Measurements from ENCODE around the gene MAST4.

MAST4 gene

DNA sequence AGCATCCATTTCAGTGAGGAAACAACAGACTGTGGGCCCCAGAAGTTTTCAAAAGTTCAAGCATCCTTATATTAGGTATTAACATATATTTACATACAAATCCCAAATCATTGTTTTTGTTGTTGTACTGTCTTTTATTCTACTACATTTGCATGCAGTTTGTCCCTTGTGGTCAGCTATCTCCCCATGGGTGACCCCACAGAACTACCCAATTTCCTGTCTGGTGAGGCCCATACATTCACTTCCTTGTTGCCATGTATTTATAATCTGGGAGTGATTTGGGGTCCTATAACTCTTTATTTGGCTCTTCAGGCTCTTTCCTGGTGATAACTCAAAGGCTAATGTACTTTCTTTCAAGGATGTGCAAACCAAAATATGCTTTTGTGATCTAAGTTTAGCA is 603.7 kb downstream of the MAST4 start:
- H3K4me3 ChIP-seq (ENCODE audit: low read depth, low read length) = no peak overlapping the region
- in situ Hi-C loops (cut with HindIII; ENCODE audit: low sequenced_read_pairs) = loop anchor here (5.0 kb wide), 1 partner anchor 43 kb away; no protein-coding TSS in a partner anchor
- TF ChIP-seq, protein P1, sequence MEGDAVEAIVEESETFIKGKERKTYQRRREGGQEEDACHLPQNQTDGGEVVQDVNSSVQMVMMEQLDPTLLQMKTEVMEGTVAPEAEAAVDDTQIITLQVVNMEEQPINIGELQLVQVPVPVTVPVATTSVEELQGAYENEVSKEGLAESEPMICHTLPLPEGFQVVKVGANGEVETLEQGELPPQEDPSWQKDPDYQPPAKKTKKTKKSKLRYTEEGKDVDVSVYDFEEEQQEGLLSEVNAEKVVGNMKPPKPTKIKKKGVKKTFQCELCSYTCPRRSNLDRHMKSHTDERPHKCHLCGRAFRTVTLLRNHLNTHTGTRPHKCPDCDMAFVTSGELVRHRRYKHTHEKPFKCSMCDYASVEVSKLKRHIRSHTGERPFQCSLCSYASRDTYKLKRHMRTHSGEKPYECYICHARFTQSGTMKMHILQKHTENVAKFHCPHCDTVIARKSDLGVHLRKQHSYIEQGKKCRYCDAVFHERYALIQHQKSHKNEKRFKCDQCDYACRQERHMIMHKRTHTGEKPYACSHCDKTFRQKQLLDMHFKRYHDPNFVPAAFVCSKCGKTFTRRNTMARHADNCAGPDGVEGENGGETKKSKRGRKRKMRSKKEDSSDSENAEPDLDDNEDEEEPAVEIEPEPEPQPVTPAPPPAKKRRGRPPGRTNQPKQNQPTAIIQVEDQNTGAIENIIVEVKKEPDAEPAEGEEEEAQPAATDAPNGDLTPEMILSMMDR (IDR thresholded peaks at IDR 0.05; ENCODE audit: low read depth, low read length, missing control alignments) = no peak
- DNase-seq (ENCODE audit: low read depth) = no peak

DNA sequence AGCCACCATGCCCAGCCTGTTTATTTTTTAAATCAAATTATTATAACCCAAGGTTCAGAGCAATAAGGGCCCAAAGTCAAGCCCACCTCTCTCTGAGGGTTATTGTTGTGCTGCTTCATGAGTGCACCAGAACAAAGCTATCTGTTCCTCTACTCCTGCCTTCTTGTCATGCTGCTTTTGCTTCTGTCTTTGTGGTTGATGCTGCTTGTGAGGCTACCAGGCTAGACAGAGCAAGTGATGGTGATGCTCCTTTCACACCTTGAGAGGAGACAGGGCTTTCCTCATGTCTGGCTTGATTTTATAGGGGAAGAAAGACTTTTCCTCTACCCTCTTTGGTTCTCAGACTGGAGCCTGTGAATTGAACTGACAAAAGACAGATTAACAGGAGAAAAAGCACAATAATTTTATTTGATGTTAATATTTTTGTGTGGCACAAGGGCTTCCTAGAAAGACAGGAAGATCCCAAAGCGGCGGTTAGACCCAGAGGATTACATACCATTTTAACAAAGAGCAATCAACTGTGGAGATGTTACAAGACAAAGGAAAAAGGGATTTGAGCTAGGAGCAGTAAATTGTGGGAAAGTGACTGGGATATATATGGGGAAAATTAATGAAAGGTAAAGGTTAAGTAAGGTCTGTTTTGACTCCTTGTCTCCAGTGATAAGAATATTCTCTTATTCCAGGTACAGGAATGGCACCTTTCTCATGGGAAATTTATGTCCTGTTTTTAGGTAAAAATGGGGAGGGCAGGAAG is 604.8 kb downstream of the MAST4 start:
- no peak for DNase-seq (ENCODE audit: low read depth)
- no peak overlapping the region for H3K4me3 ChIP-seq (ENCODE audit: low read depth, low read length)
- in situ Hi-C loops (cut with HindIII; ENCODE audit: low sequenced_read_pairs) = loop anchor here (5.0 kb wide), 1 partner anchor 44 kb away; no protein-coding TSS in a partner anchor
- TF ChIP-seq, protein P1 (IDR thresholded peaks at IDR 0.05; ENCODE audit: low read depth, low read length, missing control alignments) = no peak

DNA sequence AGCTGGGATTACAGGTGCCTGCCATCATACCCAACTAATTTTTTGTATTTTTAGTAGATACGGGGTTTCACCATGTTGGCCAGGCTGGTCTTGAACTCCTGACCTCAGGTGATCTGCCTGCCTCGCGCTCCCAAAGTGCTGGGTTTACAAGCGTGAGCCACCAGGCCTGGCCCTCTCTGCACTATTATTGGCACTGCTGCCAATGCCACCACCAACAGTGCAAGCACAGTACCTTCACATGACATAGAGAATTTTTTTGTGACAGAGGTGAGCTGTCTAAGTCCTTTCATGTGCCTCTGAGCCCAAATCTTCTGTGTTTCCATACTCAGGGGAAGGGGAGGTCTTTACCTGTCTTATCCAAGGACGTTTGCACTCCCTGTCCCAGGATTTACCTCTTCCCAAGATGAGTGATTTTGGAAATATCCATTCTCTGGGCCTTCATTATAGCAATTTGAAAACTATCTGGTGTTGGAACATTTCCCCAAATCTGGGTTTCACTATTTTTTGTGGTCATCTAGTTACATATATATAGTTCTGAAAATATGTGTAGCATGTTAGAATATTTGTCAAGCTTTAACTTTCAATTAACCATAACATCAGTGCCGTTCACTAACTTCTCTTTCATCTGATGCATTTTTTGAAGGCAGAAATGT is 605.8 kb downstream of the MAST4 start:
- TF ChIP-seq, protein P1 (IDR thresholded peaks at IDR 0.05; ENCODE audit: low read depth, low read length, missing control alignments) = no peak
- DNase-seq (ENCODE audit: low read depth) = no peak
- H3K4me3 ChIP-seq (ENCODE audit: low read depth, low read length) = no peak overlapping the region
- in situ Hi-C loops (cut with HindIII; ENCODE audit: low sequenced_read_pairs) = loop anchor here (5.0 kb wide), 1 partner anchor 45 kb away; no protein-coding TSS in a partner anchor

DNA sequence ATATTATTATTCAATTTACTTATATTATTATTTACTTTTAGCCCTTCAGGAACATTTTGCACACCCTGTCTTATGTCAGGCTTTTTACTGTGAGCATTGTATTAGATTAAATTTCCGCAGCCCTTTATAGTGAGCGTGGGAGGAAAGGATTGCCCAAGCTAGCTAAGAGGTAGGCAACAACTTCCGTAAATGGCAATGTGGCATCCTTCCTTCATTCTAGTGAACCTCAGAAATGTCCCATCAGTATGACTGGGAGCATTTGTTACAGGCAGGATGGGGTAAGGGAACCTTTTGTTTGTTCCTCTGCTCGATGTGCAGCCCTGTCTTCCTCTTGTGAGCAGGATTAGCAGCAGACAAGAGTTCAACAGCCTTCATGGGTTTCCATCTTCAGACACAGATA is 606.6 kb downstream of the MAST4 start:
- in situ Hi-C loops (cut with HindIII; ENCODE audit: low sequenced_read_pairs) = loop anchor here (5.0 kb wide), 1 partner anchor 46 kb away; no protein-coding TSS in a partner anchor
- no peak for DNase-seq (ENCODE audit: low read depth)
- no peak overlapping the region for H3K4me3 ChIP-seq (ENCODE audit: low read depth, low read length)
- TF ChIP-seq, protein P1 (IDR thresholded peaks at IDR 0.05; ENCODE audit: low read depth, low read length, missing control alignments) = no peak

DNA sequence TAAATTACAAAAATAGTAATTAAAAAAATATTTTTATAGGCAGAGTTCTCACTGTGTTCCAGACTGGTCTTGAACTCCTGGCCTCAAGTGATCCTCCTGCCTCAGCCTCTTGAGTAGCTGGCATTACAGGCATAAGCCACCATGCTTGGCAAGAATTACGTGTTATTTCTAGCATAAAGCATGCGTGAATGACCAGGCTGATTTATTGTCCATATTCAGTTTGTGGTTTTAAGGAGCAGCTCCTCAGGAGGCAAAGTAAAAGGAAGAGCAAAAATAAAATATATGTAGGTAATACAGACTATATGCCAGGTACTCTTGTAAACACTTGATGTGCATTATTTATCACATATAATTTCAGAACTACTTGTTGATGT is 607.5 kb downstream of the MAST4 start:
- DNase-seq (ENCODE audit: low read depth) = no peak
- TF ChIP-seq, protein P1 (IDR thresholded peaks at IDR 0.05; ENCODE audit: low read depth, low read length, missing control alignments) = no peak
- H3K4me3 ChIP-seq (ENCODE audit: low read depth, low read length) = no peak overlapping the region
- in situ Hi-C loops (cut with HindIII; ENCODE audit: low sequenced_read_pairs) = loop anchor here (5.0 kb wide), 1 partner anchor 46 kb away; no protein-coding TSS in a partner anchor

DNA sequence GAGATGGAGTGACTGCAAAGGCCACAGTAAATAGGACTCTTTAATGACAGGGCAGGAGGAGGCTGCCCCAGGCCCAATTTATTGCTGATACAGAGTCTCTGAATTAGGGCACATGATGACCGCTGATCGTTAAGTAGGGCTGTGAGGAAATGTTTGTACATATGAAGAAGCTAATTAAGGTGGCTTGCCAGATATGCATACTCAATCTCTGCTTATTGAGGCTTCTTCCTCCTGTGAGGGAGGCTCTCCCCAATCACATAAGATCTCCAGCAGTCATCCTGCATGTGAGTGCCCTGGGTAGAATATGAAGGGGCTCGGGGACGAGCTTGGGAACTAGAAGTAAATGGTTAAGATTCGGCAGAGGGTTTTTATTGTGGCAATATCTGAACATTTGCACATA is 608.6 kb downstream of the MAST4 start:
- in situ Hi-C loops (cut with HindIII; ENCODE audit: low sequenced_read_pairs) = loop anchor here (5.0 kb wide), 1 partner anchor 48 kb away; no protein-coding TSS in a partner anchor
- no peak overlapping the region for H3K4me3 ChIP-seq (ENCODE audit: low read depth, low read length)
- TF ChIP-seq, protein P1 (IDR thresholded peaks at IDR 0.05; ENCODE audit: low read depth, low read length, missing control alignments) = no peak
- DNase-seq (ENCODE audit: low read depth) = no peak
